Right lobe of liver (tissue), 4 donors: Measurements from ENCODE around the gene RMDN2.

Source experiments
- CTCF ChIP-seq, 4 donors: fragments of 200-600 bp in 3 of 4; fragments of 450-650 bp in 1 of 4; IDR thresholded peaks; one replicate each; pipeline versions ENCODE4 v1.5.1 to v1.8.0; 2016 to 2022; ENCODE audit warnings: antibody characterized with exemption in 4 of 4, mild to moderate bottlenecking in 2 of 4
- POLR2A ChIP-seq: fragments of 450-650 bp; IDR thresholded peaks from one replicate; pipeline ENCODE4 v1.6.1; 2017; ENCODE audit warnings: antibody characterized with exemption, mild to moderate bottlenecking
- donor health status: DM: no; HTN: no; CAD: no.
- donor health status: DM: no; HTN: no; CAD: no.
- donor health status: DM: no; HTN: yes; CAD: no.

GRCh38 chr2:37882036-37882435 is 43.1 kb upstream of the RMDN2 start:
- no peak for TF ChIP-seq CTCF (IDR thresholded peaks at IDR 0.05)
- TF ChIP-seq POLR2A, result no peak
